COLO668 (cell line): ENCODE data around the gene TRNAU1AP.
"Not testable (repeated sequence)": the region's sequence is repeated elsewhere in the genome, so short reads cannot be mapped to it uniquely, and the experiment has no call there.

ENCODE experiments used
- DNase-seq: peaks from one replicate; lab custom pipeline; 2025; ENCODE audit not compliant: unreplicated experiment; lab: John Stamatoyannopoulos, UW

Gene TRNAU1AP

DNA sequence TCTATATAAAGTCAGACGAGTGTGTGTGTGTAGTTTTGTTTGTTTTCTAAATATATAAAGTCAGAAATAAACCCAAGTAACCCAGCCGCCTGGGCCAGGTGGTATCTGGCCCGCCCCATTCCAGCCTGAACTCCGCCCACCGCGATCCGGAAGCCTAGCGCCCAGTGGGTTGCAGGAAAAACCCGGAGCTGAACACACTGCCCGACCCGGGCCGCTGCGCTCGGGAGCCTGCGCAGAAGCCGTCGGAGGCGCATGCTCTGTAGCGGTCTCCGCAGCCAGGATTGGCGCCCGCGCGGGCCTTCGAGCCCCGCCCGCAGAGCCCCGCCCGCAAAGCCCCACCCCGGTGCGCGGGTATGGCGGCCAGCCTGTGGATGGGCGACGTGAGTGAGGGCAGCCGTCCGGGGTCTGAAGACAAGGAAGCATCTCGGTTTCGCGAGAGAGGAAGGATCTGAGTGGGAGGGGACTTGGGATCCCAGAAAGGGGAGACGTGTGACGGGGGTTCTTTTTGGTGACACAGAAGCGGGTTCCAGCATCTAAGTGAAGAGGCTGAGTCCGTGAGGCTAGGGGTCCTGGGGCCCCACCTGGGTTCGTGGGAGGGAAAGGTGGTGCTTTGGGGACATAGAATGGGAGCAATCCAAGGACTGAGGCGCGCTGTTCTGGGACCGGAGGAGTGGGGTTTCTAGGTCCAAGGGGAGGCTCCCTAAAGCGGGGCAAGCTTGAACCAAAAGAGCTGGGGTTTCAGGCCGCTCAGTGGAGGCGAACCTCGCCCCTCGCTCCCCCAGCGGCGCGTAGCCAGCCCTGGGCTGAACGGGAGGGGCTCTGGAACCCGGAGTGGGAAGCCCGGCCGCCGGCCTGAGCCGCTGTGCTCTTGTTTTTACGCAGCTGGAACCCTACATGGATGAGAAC, at the start of gene TRNAU1AP:
TRNAU1AP (plus strand) TSS at position 328 of the 906 bp plus-strand sequence; CDS start at position 354, 26 bp downstream.
- peak; percentile 100 for DNase-seq

GRCh38 chr1:28503117-28503516, 49.8 kb upstream of the TRNAU1AP start:
- DNase-seq, result no peak

DNA sequence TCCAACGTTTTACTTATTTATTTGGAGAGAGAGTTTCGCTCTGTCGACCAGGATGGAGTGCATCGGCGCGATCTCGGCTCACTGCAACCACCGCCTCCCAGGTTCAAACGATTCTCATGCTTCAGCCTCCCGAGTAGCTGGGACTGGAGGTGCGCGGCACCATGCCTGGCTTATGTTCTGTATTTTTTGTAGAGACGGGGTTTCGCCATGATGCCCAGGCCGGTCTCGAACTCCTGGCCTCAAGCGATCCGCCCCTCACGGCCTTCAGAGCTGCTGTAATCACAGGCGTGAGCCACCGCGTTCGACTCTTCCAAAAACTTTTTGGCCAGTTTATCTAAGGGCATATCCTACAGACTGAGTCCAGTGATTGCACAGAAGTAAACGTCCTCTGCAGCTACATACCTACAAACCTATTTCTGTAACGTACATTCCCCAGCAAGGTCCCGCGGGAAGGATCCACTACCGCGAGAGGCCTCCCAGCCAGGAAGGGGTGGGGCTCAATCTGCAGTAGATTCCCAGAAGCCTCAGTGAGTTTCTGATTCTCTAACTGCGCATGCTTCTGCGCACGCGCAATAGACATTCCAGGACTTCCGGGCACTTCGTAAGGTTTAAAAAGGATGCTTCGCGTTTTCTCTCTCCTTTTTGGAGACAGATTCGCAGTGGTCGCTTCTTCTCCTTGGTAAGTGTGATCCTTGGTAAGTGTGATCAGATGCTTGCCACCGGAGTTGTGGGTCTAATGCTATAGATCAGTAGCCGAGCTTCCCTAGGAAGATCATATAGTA, 47.3 kb upstream of the TRNAU1AP start, which contains the start of gene RCC1:
RCC1 (plus strand) TSS at position 638 of the 782 bp plus-strand sequence. CDS start 23,824 bp downstream, outside the sequence.
- DNase-seq, result peak; percentile 100

- DNase-seq, result no peak
Measured at GRCh38 chr1:28506907-28507246, 46.0 kb upstream of the TRNAU1AP start.

DNA sequence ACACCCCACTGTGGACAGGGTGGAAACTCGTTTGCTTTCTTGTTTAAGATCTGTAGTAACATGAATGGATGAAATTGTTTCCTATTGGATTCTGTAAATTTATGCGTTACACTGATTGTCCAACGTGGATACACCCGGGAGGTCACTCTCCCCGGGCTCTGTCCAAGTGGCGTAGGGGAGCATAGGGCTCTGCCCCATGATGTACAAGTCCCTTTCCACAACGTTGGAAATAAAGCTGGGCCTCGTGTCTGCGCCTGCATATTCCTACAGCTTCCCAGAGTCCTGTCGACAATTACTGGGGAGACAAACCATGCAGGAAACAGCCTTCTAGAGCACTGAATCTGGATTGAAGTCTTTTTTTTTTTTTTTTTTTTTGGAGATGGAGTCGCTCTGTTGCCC, 45.6 kb upstream of the TRNAU1AP start:
- peak; percentile 34 for DNase-seq

GRCh38 chr1:28507646-28508434, 45.0 kb upstream of the TRNAU1AP start:
- no peak for DNase-seq

DNA sequence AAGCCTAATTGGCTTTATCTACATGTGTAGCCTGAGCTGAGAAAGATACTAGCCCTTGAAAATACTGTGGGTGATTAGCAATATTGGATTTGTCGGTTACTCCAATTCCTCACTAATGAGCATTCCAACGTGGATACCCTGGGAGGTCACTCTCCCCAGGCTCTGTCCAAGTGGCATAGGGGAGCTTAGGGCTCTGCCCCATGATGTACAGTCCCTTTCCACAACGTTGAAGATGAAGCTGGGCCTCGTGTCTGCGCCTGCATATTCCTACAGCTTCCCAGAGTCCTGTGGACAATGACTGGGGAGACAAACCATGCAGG, 44.5 kb upstream of the TRNAU1AP start:
- DNase-seq, result no peak

DNA sequence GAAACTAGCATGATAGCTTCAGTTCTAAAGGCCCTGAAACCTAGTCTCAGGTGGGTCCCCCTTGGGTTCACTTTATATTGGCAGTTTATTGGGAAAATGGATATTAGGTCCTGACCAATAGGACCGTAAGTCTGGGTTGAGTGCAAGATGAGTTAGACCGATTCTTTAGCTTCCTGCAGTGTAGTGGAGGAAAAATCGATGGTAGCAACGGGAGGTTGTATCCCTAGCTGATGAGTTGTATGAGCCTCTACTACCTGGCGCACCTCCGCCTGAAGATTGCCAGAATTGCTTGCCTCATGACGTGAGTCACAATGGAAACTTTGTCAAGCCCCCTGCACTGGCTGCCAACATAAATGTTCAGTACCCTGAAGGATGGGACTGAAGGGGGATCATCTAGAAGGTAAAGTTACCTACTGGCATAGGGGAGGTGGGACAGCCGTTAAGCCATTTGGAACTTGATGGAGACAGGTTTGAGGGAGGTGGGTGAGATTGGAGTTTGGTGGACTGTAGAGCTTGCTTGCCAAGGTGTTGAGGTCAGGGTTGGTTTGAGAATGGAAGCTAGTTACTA, 43.1 kb upstream of the TRNAU1AP start:
- no peak for DNase-seq

GRCh38 chr1:28510273-28510969, 42.5 kb upstream of the TRNAU1AP start:
- DNase-seq, result no peak

DNA sequence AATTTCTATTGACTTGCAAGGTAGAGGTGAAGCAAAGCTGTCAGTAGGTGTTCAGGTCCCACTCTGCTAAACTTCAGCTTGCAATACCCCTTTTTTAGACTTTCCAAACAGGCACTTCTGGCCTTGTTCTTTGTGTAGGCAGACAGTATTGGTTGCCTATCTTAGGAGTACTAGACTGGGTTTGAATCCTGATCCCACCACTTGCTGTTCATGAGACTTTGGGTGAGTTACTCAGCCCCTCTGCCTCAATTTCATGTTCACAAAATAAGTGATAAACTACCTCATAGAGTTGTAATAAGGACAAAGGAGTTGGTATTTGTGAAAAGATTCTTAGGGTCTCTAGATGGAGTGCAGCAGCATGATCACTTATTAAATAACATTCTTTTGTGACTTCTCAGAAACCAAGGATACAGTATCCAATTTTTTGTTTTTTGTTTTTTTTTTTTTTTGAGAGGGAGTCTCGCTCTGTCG, 41.9 kb upstream of the TRNAU1AP start:
- no peak for DNase-seq

DNA sequence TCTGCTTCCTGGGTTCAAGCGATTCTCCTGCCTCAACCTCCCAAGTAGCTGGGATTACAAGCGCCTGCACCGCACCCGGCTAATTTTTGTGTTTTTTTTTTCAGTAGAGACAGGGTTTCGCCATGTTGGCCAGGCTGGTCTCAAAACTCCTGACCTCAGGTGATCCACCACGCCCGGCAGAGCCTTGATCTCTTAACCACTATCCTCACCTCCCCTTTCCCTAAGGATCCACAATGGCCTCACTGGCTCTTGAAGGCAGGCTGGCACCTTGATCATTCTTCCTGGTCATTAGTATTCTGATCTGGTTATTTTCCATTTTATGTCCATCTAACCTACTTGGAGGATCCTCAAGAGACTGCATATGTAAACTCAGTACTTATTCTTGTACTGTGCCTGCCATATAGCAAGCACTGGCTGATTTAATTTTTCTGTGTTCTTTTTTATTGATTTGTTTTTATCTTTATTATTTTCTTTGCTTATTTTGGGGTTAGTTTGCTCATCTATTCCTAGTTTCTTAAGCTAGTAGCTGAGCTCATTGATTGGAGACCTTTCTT, 40.8 kb upstream of the TRNAU1AP start:
- no peak for DNase-seq

GRCh38 chr1:28514445-28514933, 38.4 kb upstream of the TRNAU1AP start:
- DNase-seq, result not testable (repeated sequence)

DNA sequence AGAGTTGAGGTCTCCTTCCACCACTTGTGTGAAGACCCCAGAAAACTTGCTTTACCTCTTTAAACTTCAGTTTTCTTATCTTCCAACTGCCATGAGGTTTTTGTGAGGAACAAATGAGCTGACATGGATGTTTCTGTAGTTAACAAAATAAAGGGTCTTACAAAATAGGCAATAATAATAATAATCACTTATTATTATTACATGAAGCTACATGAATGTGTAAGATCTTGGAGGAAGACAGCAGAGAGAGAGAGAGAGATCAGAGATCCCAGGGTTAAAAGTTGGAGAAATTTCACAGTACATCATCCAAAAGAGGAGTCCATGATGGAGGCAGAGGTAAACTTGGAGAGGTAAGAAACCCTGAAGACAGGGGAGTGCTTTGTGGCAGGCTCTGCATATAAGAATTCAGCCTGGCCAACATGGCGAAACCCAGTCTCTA, 36.3 kb upstream of the TRNAU1AP start:
- DNase-seq, result no peak

DNA sequence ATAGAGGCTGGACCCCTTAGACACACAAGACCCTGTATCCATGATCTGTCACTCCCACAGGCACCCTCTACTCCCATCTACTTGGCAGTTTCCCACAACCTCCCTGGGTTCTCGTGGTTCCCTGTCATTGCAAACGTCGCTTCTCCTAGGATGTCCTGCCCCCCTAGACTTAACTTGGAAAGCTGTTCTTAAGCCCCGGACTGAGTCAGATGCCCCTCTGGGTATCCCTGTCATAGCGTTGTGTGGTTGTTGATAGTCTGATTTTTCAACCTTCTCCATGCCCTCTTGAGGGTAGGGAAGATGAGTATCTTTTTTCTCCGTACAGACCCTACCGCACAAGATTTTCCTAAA, 35.3 kb upstream of the TRNAU1AP start:
- no peak for DNase-seq

GRCh38 chr1:28518000-28518744, 34.7 kb upstream of the TRNAU1AP start:
- DNase-seq, result peak; percentile 98

- DNase-seq, result peak; percentile 79
Measured at GRCh38 chr1:28518745-28519341, 34.0 kb upstream of the TRNAU1AP start.

DNA sequence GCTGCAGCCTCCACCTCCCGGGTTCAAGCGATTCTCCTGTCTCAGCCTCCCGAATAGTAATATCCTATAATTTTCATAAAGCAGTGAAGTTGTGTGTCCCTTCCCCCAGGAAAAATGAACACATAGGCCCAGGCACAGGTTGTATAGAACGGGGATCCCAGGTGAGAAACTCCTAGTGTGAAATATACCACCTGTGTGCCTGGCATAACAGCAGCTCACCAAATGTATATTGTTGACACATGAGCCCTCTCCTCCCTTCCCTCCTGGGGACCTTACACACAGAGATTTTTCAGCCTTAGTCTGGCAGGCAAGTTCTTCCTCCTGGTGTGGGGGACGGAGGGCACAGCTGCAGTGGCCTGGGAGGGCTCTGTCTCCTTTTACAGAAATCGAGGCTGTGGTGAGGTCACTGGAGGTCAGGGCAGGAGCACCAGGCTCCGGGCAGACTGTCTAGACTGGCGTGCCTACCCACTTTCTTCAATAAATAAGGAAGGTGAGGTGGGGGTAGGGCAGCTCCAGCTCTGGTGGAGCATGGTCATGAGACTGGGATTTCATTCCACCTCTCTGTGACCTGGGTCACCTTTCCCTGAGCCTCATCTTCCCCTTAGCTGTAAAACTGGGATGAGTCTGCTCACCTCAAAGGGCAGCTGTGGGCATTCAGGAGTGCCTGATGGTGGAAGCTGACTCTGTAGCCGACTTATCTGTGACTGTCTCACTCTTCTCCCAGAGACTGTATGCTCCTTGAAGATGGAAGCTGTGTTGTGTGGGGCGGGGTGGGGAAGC, 32.7 kb upstream of the TRNAU1AP start:
- no peak for DNase-seq

GRCh38 chr1:28520796-28521195, 32.1 kb upstream of the TRNAU1AP start:
- DNase-seq, result not testable (repeated sequence)
